Caco-2 (cell line): ENCODE data around the gene PALB2. TPM values are rescaled to one million over a fixed set of nuclear protein-coding genes. Genes with fewer than 3 reads are reported as not detected.

Experiments used
- BruUV-seq: library from RNA; stranded (reverse); fragments of 400-500 nt; replicated peaks from 2 replicates; lab custom pipeline; 2021; lab: Mats Ljungman, UMichigan
- CTCF ChIA-PET: fragments of 300-600 bp; sonication (Branson Sonifier 250); formaldehyde crosslinking; loops from one replicate; lab custom pipeline; 2022; ENCODE audit warnings: antibody characterized with exemption; lab: Charles Lee
- POLR2A ChIA-PET: fragments of 300-600 bp; sonication (Branson Sonifier 250); formaldehyde crosslinking; loops from one replicate; lab custom pipeline; 2022; ENCODE audit warnings: antibody characterized with exemption; lab: Charles Lee
- DNase-seq, 2 experiments: peaks; one replicate each; pipeline versions ENCODE4 v3.0.0 to v3.0.0-alpha.2; 2020 to 2022
- H3K27me3 ChIP-seq: replicated peaks from 2 replicates; pipeline ENCODE4 v1.6.0; 2011; ENCODE audit warnings: low read length; ENCODE audit not compliant: control insufficient read depth, insufficient read depth
- H3K36me3 ChIP-seq: 2 replicates; pipeline ENCODE4 v1.5.1; 2011; ENCODE audit warnings: low read length; ENCODE audit not compliant: control insufficient read depth, insufficient read depth
- H3K4me1 ChIP-seq: fragments of 250-450 bp; sonication (Bioruptor Pico); 2 replicates; pipeline ENCODE4 v1.5.1; 2020; ENCODE audit warnings: mild to moderate bottlenecking
- H3K4me3 ChIP-seq: 2 replicates; pipeline ENCODE4 v1.5.1; 2011; ENCODE audit warnings: low read depth, mild to moderate bottlenecking, control low read depth, low read length
- H3K9me3 ChIP-seq: fragments of 250-450 bp; sonication (Bioruptor Pico); 2 replicates; pipeline ENCODE4 v1.5.1; 2020; ENCODE audit warnings: mild to moderate bottlenecking, moderate library complexity
- H3K27ac Mint-ChIP-seq: one replicate; pipeline ENCODE4 v1.8.0; 2022; ENCODE audit warnings: mixed read lengths; ENCODE audit not compliant: unreplicated experiment
- H3K27me3 Mint-ChIP-seq: one replicate; pipeline ENCODE4 v1.8.0; 2022; ENCODE audit warnings: mixed read lengths; ENCODE audit not compliant: insufficient read depth, unreplicated experiment
- H3K36me3 Mint-ChIP-seq: one replicate; pipeline ENCODE4 v1.8.0; 2022; ENCODE audit warnings: mild to moderate bottlenecking, mixed read lengths; ENCODE audit not compliant: insufficient read depth, unreplicated experiment
- H3K4me1 Mint-ChIP-seq: one replicate; pipeline ENCODE4 v1.8.0; 2022; ENCODE audit warnings: low read depth, mixed read lengths; ENCODE audit not compliant: unreplicated experiment
- H3K4me3 Mint-ChIP-seq: one replicate; pipeline ENCODE4 v1.8.0; 2022; ENCODE audit warnings: mild to moderate bottlenecking, moderate library complexity, mixed read lengths; ENCODE audit not compliant: unreplicated experiment
- H3K9me3 Mint-ChIP-seq: one replicate; pipeline ENCODE4 v1.8.0; 2022; ENCODE audit warnings: mixed read lengths; ENCODE audit not compliant: unreplicated experiment
- intact Hi-C: fragments of 100-400 bp; cut with micrococcal nuclease; formaldehyde crosslinking; loops from one replicate; pipeline ENCODE4 v1.10.0; 2022; ENCODE audit not compliant: unreplicated experiment
- total RNA-seq: library from RNA; stranded (reverse); gene quantifications from 2 replicates; pipeline ENCODE4 v1.2.3, GENCODE V29; 2022
- TF ChIP-seq, protein P1 (sequence below), 2 experiments: fragments of 200-600 bp in 1 of 2; IDR thresholded peaks; 1 replicate in 1 of 2; 2 replicates in 1 of 2; pipeline versions ENCODE4 v1.5.1 to v1.8.0; 2011 to 2022; ENCODE audit warnings: antibody characterized with exemption in 1 of 2, control low read depth in 1 of 2, inconsistent platforms in 1 of 2, low read depth in 1 of 2, low read length in 1 of 2, mild to moderate bottlenecking in 1 of 2, moderate library complexity in 1 of 2; ENCODE audit not compliant: insufficient read depth in 1 of 2, severe bottlenecking in 1 of 2, unreplicated experiment in 1 of 2

The PALB2 gene
- total RNA-seq, 1 experiment from 2014 or later = 20.5 TPM

DNA sequence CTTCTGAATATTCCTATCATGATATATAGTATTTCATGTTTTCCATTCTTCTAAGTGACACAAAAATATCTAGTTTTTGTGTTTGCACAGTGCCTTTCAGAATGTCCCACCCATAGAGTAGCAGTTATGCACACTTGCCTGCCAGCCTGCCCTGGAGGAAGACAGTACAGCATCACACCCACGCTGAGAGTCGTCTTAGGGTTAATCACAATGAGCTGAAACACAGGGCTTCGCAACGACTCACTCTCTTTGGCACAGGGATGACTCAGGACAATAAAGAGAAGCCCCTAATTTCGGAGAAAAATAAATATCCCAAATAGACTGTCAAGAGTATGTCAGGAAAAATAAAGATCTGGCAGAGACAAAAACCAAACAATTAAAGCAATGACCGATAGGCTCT lies 33.4 kb downstream of the PALB2 start:
- TF ChIP-seq, protein P1, sequence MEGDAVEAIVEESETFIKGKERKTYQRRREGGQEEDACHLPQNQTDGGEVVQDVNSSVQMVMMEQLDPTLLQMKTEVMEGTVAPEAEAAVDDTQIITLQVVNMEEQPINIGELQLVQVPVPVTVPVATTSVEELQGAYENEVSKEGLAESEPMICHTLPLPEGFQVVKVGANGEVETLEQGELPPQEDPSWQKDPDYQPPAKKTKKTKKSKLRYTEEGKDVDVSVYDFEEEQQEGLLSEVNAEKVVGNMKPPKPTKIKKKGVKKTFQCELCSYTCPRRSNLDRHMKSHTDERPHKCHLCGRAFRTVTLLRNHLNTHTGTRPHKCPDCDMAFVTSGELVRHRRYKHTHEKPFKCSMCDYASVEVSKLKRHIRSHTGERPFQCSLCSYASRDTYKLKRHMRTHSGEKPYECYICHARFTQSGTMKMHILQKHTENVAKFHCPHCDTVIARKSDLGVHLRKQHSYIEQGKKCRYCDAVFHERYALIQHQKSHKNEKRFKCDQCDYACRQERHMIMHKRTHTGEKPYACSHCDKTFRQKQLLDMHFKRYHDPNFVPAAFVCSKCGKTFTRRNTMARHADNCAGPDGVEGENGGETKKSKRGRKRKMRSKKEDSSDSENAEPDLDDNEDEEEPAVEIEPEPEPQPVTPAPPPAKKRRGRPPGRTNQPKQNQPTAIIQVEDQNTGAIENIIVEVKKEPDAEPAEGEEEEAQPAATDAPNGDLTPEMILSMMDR (IDR thresholded peaks at IDR 0.05; ENCODE audit: insufficient read depth in 1 of 2, low read depth in 1 of 2, low read length in 1 of 2, severe bottlenecking in 1 of 2, unreplicated experiment in 1 of 2) = no peak
- H3K9me3 Mint-ChIP-seq = no peaks in the 10 kb centered on the region
- H3K4me3 Mint-ChIP-seq = no peak overlapping the region
- no peaks in the 10 kb centered on the region for H3K27me3 Mint-ChIP-seq
- CTCF ChIA-PET = no interaction called here
- Histone ChIP-seq H3K36me3 (no peaks in the 10 kb centered on the region), H3K27me3 (no peaks in the 10 kb centered on the region), H3K4me3 (no peak overlapping the region), H3K9me3 (no peaks in the 10 kb centered on the region), H3K4me1 (no peaks in the 10 kb centered on the region)
- no TSS peak for BruUV-seq
- intact Hi-C loops = no loop called here
- DNase-seq = no peak
- peaks cover 22% of the 10 kb centered on the region for H3K36me3 Mint-ChIP-seq
- H3K27ac Mint-ChIP-seq = no peak overlapping the region
- POLR2A ChIA-PET = no interaction called here
- H3K4me1 Mint-ChIP-seq = no peaks in the 10 kb centered on the region

DNA sequence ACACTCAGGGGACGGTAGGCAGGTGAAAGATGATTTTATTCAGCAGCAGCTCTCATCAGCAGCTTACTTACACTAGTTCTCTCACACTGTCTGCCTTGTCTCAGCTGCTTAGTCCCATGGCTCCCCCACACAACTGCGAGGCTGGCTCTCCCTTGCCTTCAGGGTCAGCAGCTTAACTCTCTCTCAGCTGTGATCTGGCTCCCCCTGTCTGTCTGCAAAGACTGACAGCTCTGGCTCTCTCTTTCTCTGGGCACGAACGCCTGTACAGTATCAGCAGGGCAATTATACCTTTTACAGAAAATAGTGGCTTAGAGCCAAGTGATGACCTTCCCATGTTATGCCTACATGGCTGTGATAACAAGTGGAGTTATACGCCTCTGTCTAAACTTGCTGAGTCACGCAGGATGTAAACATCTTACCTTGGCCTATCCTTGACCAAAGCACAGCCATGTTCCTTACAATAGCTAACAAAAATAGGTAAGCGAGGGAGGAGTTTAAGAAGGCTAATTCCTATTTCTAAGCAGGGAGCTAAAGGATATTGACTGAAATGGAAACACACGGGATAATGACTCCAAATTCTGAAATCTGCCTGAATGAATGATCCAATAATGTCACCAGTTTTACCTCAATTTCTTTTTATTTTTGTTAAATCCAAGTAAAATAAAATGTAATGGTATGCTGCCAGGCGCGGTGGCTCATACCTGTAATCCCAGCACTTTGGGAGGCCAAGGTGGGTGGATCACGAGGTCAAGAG lies 43.9 kb downstream of the PALB2 start:
- no peak overlapping the region for H3K27ac Mint-ChIP-seq
- TF ChIP-seq, protein P1 (IDR thresholded peaks at IDR 0.05; ENCODE audit: insufficient read depth in 1 of 2, low read depth in 1 of 2, low read length in 1 of 2, severe bottlenecking in 1 of 2, unreplicated experiment in 1 of 2) = peak; percentile 17 to 26
- Histone ChIP-seq H3K9me3 (no peaks in the 10 kb centered on the region), H3K4me1 (no peaks in the 10 kb centered on the region), H3K36me3 (no peaks in the 10 kb centered on the region; the same call in 1 of the 2 replicates), H3K4me3 (no peak overlapping the region), H3K27me3 (no peaks in the 10 kb centered on the region)
- DNase-seq = peak; percentile 47 to 58
- no peaks in the 10 kb centered on the region for H3K9me3 Mint-ChIP-seq
- H3K36me3 Mint-ChIP-seq = peaks cover 27% of the 10 kb centered on the region
- no peaks in the 10 kb centered on the region for H3K27me3 Mint-ChIP-seq
- ChIA-PET CTCF (interaction anchor here (0.7 to 1.6 kb wide), 3 partner anchors 10 to 447 kb away, joined by 3 to 8 read pairs (median 3); partner anchors contain the start of genes EARS2 and UBFD1), POLR2A (no interaction called here)
- H3K4me3 Mint-ChIP-seq = peak overlapping the region; percentile 75
- intact Hi-C loops = no loop called here
- BruUV-seq = no TSS peak
- H3K4me1 Mint-ChIP-seq = no peaks in the 10 kb centered on the region

DNA sequence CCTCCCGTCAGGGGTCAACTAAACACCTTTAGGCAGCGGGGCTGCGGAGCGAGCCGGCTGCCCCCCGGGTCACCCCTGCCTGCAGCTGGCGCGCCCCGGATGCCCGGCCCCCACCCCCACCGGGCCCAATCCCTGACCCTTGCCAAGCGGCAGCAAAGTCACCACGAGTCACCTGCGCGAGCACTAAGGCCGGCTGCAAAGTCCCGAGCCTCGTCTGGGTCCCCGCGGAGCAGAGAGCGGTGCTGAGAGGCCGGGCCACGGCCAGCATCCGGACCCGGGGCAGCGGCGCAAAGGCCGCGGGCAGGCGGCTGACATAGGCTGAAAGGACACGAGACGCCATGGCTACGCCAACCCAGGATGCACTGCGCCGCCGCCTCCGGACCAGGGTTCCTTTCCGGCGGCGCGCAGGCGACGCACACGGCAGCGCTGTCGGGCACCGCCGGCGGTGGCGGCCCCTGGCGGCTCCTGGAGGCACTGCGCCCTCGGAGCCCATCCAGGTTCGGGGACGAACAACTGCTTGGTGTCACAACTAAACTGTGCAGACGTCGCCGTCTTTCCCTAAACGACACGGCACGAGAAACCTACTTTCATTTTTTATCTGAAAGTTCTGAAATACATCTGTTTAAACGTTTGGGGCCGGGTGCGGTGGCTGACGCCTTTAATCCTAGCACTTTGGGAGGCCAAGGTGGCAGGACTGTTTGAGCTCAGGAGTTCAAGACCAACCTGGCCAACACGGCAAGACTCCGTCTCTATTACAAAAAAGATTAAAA lies 45.0 kb downstream of the PALB2 start, which contains the start of gene NDUFAB1:
NDUFAB1 (minus strand) TSS at position 366 of the 770 bp plus-strand sequence; CDS start at position 340, 26 bp downstream.
- DNase-seq = peak; percentile 85 to 93
- Mint-ChIP-seq H3K27ac (peak within 1 kb of the TSS; percentile 50), H3K36me3 (peaks cover 25% of the 10 kb centered on the region), H3K4me3 (peak within 1 kb of the TSS; percentile 75), H3K27me3 (no peaks in the 10 kb centered on the region), H3K4me1 (no peaks in the 10 kb centered on the region), H3K9me3 (no peaks in the 10 kb centered on the region)
- Histone ChIP-seq H3K4me1 (no peaks in the 10 kb centered on the region), H3K36me3 (no peaks in the 10 kb centered on the region; the same call in none of the 2 replicates), H3K27me3 (no peaks in the 10 kb centered on the region), H3K9me3 (no peaks in the 10 kb centered on the region), H3K4me3 (peak within 1 kb of the TSS; percentile 92)
- no TSS peak for BruUV-seq
- ChIA-PET POLR2A (no interaction called here), CTCF (interaction anchor here (1.3 to 1.6 kb wide), 2 partner anchors 11 to 39 kb away, joined by 3 to 8 read pairs; partner anchors contain the start of genes EARS2 and UBFD1)
- intact Hi-C loops = loop anchor here (1.0 kb wide), 1 partner anchor 39 kb away; the partner anchor contains the start of genes EARS2 and UBFD1
- TF ChIP-seq, protein P1 (IDR thresholded peaks at IDR 0.05; ENCODE audit: insufficient read depth in 1 of 2, low read depth in 1 of 2, low read length in 1 of 2, severe bottlenecking in 1 of 2, unreplicated experiment in 1 of 2) = peak; percentile 67 to 85
